Measurements from ENCODE around the gene STEAP1.
A peak's percentile ranks its signal among the peaks of the same experiment; 100 is the strongest.

STEAP1 gene

DNA sequence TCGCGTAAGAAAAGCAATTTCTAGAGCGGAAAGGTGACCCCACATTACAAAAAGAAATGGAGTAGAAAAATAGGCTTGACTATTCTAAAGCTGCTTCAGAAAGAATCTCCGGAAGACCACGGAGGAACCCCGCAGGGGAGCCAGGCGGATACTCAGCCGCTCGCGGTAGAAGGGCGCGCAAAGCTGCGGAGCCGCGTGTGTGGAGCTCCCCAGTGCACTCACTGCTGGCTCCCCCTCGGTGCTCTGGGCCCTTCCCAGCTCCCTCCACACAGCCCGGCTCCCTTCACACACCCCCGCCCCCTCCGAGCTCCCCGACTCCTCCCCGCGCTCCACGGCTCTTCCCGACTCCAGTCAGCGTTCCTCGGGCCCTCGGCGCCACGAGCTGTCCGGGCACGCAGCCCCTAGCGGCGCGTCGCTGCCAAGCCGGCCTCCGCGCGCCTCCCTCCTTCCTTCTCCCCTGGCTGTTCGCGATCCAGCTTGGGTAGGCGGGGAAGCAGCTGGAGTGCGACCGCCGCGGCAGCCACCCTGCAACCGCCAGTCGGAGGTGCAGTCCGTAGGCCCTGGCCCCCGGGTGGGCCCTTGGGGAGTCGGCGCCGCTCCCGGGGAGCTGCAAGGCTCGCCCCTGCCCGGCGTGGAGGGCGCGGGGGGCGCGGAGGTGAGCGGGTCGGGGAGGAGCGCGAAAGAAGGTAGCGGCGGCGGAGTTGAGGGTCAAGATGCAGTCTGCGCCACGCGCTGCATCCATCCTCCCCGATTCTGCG lies 57.3 kb downstream of the STEAP1 start, which contains the start of gene STEAP2:
Gene STEAP2, plus strand, starts transcription at position 350 of the 758 bp plus-strand sequence. CDS start 13,343 bp downstream, outside the sequence.
- peak; percentile 96 for DNase-seq (ENCODE audit: low spot score)

DNA sequence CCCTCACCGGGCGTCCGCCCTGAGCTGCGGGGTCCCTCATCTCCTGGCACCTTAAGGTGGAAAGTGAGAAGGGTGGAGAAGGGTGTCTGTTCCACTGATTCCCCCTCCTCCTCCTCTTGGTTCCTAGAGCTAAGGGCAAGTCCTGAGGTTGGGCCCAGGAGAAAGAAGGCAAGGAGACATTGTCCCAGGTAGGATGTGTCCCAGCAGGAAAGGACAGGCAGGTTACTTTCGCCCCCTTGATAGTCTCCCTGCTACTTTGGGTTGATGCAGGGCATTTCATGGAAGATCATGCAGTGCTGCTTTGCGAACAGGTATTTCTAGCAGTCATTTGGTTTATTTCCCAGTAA lies 57.9 kb downstream of the STEAP1 start:
- no peak for DNase-seq (ENCODE audit: low spot score)

DNA sequence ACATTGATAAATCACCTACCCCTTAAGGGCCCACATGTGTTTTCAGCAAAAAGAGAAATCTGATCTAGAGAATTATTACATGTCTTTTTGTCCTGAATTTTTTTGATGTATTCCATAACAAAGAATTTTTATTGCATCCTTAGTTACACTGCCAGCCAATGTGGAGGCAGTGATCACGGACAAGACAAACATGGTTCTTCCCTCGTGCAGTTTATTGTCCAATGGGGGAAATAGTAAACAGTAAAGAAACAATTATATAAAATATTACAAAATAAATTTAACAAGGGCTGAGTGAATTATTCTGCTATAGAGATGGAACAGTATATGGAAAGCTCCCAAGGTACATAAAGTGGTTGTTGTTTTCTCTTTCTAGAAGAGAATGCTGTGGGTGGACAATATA lies 59.3 kb downstream of the STEAP1 start:
- no peak for DNase-seq (ENCODE audit: low spot score)

Measured in RKO (cell line).